HL-60 (cell line): ENCODE results near the gene TGFB3.

Experiments used
- POLR2AphosphoS5 ChIP-seq: IDR thresholded peaks from 2 replicates; pipeline ENCODE4 v1.6.1; 2012; ENCODE audit warnings: low read depth
- TF ChIP-seq, protein P1 (sequence below): IDR thresholded peaks from one replicate; pipeline ENCODE4 v1.5.1; 2011; ENCODE audit warnings: low read length, control low read depth, inconsistent platforms; ENCODE audit not compliant: insufficient read depth
- TF ChIP-seq, protein P2 (sequence below): IDR thresholded peaks from 2 replicates; pipeline ENCODE4 v1.6.1; 2012; ENCODE audit warnings: low read depth; ENCODE audit not compliant: insufficient replicate concordance

DNA sequence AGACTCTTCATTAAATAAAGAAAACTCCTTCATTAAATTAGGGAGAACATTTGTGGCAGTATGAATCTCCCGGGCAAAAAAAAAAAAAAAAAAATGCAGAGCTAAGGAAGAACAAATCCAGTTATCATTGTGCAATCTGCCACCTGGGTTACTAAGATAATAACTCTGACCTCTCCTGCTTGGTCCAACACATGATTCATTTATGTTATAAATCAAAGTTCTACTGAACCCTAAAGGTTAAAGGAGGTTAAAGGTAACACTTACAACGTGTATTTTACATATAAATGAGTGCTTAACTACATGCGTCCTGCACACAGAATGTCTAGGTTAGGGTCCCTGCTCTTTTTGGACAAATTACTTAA, 4.2 kb downstream of the TGFB3 start:
- TF ChIP-seq, protein P1, sequence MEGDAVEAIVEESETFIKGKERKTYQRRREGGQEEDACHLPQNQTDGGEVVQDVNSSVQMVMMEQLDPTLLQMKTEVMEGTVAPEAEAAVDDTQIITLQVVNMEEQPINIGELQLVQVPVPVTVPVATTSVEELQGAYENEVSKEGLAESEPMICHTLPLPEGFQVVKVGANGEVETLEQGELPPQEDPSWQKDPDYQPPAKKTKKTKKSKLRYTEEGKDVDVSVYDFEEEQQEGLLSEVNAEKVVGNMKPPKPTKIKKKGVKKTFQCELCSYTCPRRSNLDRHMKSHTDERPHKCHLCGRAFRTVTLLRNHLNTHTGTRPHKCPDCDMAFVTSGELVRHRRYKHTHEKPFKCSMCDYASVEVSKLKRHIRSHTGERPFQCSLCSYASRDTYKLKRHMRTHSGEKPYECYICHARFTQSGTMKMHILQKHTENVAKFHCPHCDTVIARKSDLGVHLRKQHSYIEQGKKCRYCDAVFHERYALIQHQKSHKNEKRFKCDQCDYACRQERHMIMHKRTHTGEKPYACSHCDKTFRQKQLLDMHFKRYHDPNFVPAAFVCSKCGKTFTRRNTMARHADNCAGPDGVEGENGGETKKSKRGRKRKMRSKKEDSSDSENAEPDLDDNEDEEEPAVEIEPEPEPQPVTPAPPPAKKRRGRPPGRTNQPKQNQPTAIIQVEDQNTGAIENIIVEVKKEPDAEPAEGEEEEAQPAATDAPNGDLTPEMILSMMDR: no peak
- no peak for TF ChIP-seq POLR2AphosphoS5
- TF ChIP-seq, protein P2, sequence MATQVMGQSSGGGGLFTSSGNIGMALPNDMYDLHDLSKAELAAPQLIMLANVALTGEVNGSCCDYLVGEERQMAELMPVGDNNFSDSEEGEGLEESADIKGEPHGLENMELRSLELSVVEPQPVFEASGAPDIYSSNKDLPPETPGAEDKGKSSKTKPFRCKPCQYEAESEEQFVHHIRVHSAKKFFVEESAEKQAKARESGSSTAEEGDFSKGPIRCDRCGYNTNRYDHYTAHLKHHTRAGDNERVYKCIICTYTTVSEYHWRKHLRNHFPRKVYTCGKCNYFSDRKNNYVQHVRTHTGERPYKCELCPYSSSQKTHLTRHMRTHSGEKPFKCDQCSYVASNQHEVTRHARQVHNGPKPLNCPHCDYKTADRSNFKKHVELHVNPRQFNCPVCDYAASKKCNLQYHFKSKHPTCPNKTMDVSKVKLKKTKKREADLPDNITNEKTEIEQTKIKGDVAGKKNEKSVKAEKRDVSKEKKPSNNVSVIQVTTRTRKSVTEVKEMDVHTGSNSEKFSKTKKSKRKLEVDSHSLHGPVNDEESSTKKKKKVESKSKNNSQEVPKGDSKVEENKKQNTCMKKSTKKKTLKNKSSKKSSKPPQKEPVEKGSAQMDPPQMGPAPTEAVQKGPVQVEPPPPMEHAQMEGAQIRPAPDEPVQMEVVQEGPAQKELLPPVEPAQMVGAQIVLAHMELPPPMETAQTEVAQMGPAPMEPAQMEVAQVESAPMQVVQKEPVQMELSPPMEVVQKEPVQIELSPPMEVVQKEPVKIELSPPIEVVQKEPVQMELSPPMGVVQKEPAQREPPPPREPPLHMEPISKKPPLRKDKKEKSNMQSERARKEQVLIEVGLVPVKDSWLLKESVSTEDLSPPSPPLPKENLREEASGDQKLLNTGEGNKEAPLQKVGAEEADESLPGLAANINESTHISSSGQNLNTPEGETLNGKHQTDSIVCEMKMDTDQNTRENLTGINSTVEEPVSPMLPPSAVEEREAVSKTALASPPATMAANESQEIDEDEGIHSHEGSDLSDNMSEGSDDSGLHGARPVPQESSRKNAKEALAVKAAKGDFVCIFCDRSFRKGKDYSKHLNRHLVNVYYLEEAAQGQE: no peak
